Prostate gland (tissue), 2 donors: Measurements from ENCODE around the gene FBXW9. TPM values are rescaled to one million over a fixed set of nuclear protein-coding genes. Genes with fewer than 3 reads are reported as not detected.

Experiments
- DNase-seq: peaks from one replicate; pipeline ENCODE4 v3.0.0-alpha.2; 2019; ENCODE audit warnings: low spot score
- H3K27ac ChIP-seq, 2 donors: fragments of 200-600 bp; sonication (generic); 2 replicates each; pipeline ENCODE4 v1.5.1; 2017 to 2019
- H3K27me3 ChIP-seq: fragments of 200-600 bp; sonication (generic); replicated peaks from 2 replicates; pipeline ENCODE4 v1.5.1; 2019; ENCODE audit not compliant: insufficient read depth
- H3K36me3 ChIP-seq, 2 donors: fragments of 200-600 bp; sonication (generic); 1 replicate in 1 of 2; 2 replicates in 1 of 2; pipeline versions ENCODE4 v1.5.1 to v1.8.1; 2017 to 2019
- H3K4me1 ChIP-seq: fragments of 200-600 bp; sonication (generic); replicated peaks from 2 replicates; pipeline ENCODE4 v1.5.1; 2019
- H3K4me3 ChIP-seq, 2 donors: fragments of 200-600 bp; sonication (generic); 2 replicates each; pipeline ENCODE4 v1.5.1; 2017 to 2019
- H3K9me3 ChIP-seq: fragments of 200-600 bp; sonication (generic); 2 replicates; pipeline ENCODE4 v1.5.1; 2017
- POLR2A ChIP-seq: fragments of 450-650 bp; IDR thresholded peaks from one replicate; pipeline ENCODE4 v1.6.1; 2016; ENCODE audit warnings: antibody characterized with exemption, mild to moderate bottlenecking
- POLR2AphosphoS5 ChIP-seq: sonication (generic); formaldehyde crosslinking; IDR thresholded peaks from one replicate; pipeline ENCODE4 v1.6.1; 2017; ENCODE audit warnings: antibody characterized with exemption
- WGBS: methylation state at CpG from one replicate; pipeline ENCODE4 v1.1.5; 2018; 5-methylcytosine and 5-hydroxymethylcytosine counted together
- intact Hi-C: fragments of 100-400 bp; cut with DNase I; formaldehyde crosslinking; loops from one replicate; pipeline ENCODE4 v1.14.2; 2022
- total RNA-seq, 2 donors: library from RNA; depleted of rRNA; stranded (reverse); fragments of >200 nt; gene quantifications; one replicate each; pipeline ENCODE4 v1.1.0, GENCODE V29; 2016
- TF ChIP-seq, protein P1 (sequence below), 4 experiments: fragments of 200-600 bp in 2 of 4; fragments of 450-650 bp in 2 of 4; sonication (generic) in 2 of 4; IDR thresholded peaks; 1 replicate in 3 of 4; 2 replicates in 1 of 4; pipeline ENCODE4 v1.5.1; 2016 to 2019; ENCODE audit warnings: antibody characterized with exemption in 4 of 4, mild to moderate bottlenecking in 2 of 4, moderate library complexity in 2 of 4

Gene FBXW9
- total RNA-seq, 2 donors from 2014 or later, result 9.1 to 16.9 TPM

DNA sequence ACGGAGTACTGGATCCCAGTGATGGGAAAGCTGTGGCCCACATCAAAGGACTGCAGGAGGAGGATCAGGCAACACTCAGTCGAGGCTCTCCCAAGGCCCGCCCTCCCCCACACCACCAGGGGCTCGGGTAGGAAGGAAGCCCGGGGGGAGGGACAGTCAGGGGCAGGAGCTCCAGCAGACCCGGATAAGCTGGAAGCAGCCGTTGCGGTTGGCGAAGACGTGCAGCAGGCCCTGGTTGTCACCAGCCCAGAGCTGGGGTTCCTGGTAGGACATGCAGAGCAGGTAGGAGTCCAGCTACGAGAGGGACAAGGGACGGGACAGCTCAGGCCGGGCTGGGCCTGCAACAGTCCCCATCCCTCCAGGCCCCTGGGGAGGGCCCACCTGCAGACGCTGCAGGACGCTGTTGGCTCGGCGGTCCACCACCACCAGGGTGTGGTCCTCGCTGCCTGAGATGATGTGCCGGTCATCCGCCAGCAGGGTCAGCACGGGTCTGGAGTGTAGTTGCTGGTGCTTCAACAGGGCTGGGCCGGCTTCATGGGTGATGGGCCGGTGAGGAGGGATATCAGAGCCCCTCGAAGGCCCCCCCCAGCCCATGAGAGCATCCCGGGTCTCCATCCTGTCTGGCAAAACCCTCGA lies 6.7 kb downstream of the FBXW9 start:
- 80% methylated on average over 26 of the region's 26 CpGs for WGBS
- intact Hi-C loops, result no loop called here
- H3K4me3 ChIP-seq, result no peak overlapping the region
- no peak for DNase-seq
- TF ChIP-seq POLR2AphosphoS5 (no peak), POLR2A (no peak)
- TF ChIP-seq, protein P1, sequence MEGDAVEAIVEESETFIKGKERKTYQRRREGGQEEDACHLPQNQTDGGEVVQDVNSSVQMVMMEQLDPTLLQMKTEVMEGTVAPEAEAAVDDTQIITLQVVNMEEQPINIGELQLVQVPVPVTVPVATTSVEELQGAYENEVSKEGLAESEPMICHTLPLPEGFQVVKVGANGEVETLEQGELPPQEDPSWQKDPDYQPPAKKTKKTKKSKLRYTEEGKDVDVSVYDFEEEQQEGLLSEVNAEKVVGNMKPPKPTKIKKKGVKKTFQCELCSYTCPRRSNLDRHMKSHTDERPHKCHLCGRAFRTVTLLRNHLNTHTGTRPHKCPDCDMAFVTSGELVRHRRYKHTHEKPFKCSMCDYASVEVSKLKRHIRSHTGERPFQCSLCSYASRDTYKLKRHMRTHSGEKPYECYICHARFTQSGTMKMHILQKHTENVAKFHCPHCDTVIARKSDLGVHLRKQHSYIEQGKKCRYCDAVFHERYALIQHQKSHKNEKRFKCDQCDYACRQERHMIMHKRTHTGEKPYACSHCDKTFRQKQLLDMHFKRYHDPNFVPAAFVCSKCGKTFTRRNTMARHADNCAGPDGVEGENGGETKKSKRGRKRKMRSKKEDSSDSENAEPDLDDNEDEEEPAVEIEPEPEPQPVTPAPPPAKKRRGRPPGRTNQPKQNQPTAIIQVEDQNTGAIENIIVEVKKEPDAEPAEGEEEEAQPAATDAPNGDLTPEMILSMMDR (IDR thresholded peaks at IDR 0.05), result no peak
- no peaks in the 10 kb centered on the region for H3K4me1 ChIP-seq
- H3K27ac ChIP-seq, result no peak overlapping the region
- no peaks in the 10 kb centered on the region for H3K27me3 ChIP-seq
- H3K36me3 ChIP-seq, result no peaks in the 10 kb centered on the region
- H3K9me3 ChIP-seq, result no peaks in the 10 kb centered on the region

DNA sequence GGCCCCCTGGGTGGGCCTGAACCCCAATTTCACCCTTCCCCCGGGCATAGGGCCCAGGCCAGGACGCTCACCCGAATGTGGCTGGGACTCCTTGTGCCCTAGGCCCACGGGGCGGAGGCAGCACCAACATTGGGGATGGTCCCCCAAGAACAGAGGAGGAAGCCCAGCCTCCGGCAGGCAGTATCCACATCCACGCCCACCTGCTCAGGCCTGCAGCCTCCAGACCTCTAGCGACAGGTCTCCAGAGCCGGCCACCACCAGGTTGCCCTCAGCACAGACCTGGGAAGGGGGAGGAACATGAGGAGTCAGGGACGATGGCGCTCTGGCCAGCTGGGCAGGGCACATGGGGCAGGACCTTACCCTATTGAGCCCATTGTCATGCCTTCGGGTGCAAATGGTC lies 7.4 kb downstream of the FBXW9 start:
- DNase-seq, result no peak
- Histone ChIP-seq H3K4me3 (no peak overlapping the region), H3K27me3 (no peaks in the 10 kb centered on the region), H3K27ac (no peak overlapping the region), H3K4me1 (no peaks in the 10 kb centered on the region), H3K9me3 (no peaks in the 10 kb centered on the region), H3K36me3 (no peaks in the 10 kb centered on the region)
- 97% methylated on average over 11 of the region's 12 CpGs for WGBS
- TF ChIP-seq, protein P1 (IDR thresholded peaks at IDR 0.05), result no peak
- no peak for TF ChIP-seq POLR2AphosphoS5
- TF ChIP-seq POLR2A, result no peak
- intact Hi-C loops, result no loop called here

DNA sequence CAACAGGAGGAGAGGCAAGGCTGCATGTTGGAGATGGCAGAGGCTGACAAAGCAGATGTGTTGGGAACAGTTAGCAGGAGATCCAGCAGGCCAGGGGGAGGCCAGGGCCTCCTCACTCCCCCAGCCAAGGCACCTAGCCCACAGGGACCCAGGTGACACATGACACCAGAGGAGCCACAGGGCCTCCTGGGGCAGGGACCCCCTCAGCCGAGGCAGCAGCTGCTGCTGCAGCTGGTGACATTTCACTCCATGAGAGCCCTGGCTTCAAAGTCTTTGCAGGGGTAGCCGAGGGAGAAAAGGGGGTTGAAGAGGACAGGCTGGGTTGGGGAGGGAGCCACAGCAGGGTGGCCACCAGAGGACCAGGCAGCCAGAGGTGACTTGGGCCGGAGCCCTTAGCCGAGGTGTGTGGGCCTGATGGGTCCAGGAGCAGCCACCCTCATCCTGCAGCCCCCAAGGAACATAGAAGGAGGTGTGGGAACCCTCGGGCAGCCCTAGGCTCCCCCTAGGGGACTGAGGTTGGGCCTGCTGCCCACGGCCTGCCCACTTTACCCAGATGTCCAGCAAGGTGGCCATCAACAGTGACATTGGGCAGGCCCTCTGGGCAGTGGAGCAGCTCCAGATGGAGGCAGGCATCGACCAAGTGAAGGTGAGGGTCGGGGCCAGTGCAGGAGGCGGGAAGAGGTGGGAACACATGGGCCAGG lies 8.8 kb downstream of the FBXW9 start, which contains the start of gene GNG14:
Gene GNG14 (plus strand): TSS at position 503 of the 701 bp plus-strand sequence. CDS start 51 bp downstream, at position 554.
- H3K9me3 ChIP-seq, result no peaks in the 10 kb centered on the region
- intact Hi-C loops, result no loop called here
- DNase-seq, result no peak
- TF ChIP-seq POLR2A, result no peak
- TF ChIP-seq POLR2AphosphoS5, result no peak
- TF ChIP-seq, protein P1 (IDR thresholded peaks at IDR 0.05), result no peak
- no peak within 1 kb of the TSS for H3K4me3 ChIP-seq
- no peaks in the 10 kb centered on the region for H3K4me1 ChIP-seq
- H3K27ac ChIP-seq, result no peak within 1 kb of the TSS
- H3K36me3 ChIP-seq, result no peaks in the 10 kb centered on the region
- H3K27me3 ChIP-seq, result no peaks in the 10 kb centered on the region
- 86% methylated on average over 9 of the region's 9 CpGs for WGBS

DNA sequence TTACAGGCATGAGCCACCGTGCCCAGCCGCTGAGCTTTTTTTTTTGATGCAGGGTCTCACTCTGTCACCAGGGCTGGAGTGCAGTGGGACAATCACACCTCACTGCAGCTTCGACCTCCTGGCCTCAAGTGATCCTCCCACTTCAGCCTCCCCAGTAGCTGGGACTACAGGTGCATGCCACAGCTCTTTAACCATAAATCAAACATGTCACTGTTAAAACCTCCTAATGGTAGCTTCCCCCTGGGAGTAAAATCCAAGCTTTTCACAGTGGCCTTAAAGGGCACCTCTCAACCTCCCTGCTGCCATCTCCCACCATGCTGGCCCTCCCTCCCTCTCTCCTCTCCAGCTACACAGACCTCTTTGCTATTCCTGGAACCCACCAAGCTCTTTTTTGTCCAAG lies 10.6 kb downstream of the FBXW9 start:
- 87% methylated on average over 3 of the region's 3 CpGs for WGBS
- no peak overlapping the region for H3K4me3 ChIP-seq

More for the DNA sequence above, 10.6 kb downstream of the FBXW9 start:
- no peak for DNase-seq
- no peaks in the 10 kb centered on the region for H3K9me3 ChIP-seq
- intact Hi-C loops, result no loop called here
- H3K36me3 ChIP-seq, result no peaks in the 10 kb centered on the region
- H3K27ac ChIP-seq, result no peak overlapping the region
- no peak for TF ChIP-seq POLR2AphosphoS5
- TF ChIP-seq, protein P1 (IDR thresholded peaks at IDR 0.05), result no peak
- TF ChIP-seq POLR2A, result no peak
- H3K4me1 ChIP-seq, result no peaks in the 10 kb centered on the region
- no peaks in the 10 kb centered on the region for H3K27me3 ChIP-seq
